HCT116 (cell line): ENCODE data around the gene TMEM181. TPM values are rescaled to one million over a fixed set of nuclear protein-coding genes. Genes with fewer than 3 reads are reported as not detected.

ENCODE experiments used
- ATAC-seq: fragments of 200-7000 bp; cut with Tn5 transposase; 2 replicates; pipeline ENCODE4 v1.9.1; 2020; ENCODE audit warnings: mild to moderate bottlenecking, moderate library complexity
- BruUV-seq: library from RNA; stranded (reverse); fragments of 400-500 nt; replicated peaks from 2 replicates; lab custom pipeline; 2021; lab: Mats Ljungman, UMichigan
- CTCF ChIA-PET: fragments of 300-600 bp; sonication (Branson Sonifier 250); formaldehyde crosslinking; loops from one replicate; lab custom pipeline; 2021; ENCODE audit warnings: antibody characterized with exemption; lab: Charles Lee
- POLR2A ChIA-PET: fragments of 300-600, 350-600 bp; sonication (Branson Sonifier 250); formaldehyde crosslinking; loops from one replicate; lab custom pipeline; 2021; ENCODE audit warnings: antibody characterized with exemption; lab: Charles Lee
- RAD21 ChIA-PET, 2 experiments: fragments of 300-600 bp; sonication (Branson Sonifier 250); formaldehyde crosslinking; loops; one replicate each; lab custom pipeline; 2023; ENCODE audit warnings: low total read pairs in 2 of 2; ENCODE audit not compliant: uncharacterized antibody in 2 of 2, unreplicated experiment in 2 of 2, low non-redundant PET in 1 of 2; lab: Charles Lee
- DNase-seq: peaks from one replicate; pipeline ENCODE4 v3.0.0-alpha.2; 2010; ENCODE audit warnings: low read depth, low spot score
- H2AFZ ChIP-seq: fragments of 200-600 bp; shearing (Covaris generic), sonication (generic); 2 replicates; pipeline ENCODE4 v1.6.1; 2017; ENCODE audit warnings: low read depth, mixed run types, mixed read lengths, antibody characterized with exemption, low read length; ENCODE audit not compliant: poor library complexity, severe bottlenecking
- H3K27ac ChIP-seq: 2 replicates; pipeline ENCODE4 v1.5.1; 2012; ENCODE audit warnings: low read depth, low read length
- H3K27me3 ChIP-seq: fragments of 200-600 bp; sonication (generic); 2 replicates; pipeline ENCODE4 v1.6.1; 2016; ENCODE audit warnings: mixed run types, low read length, mixed read lengths; ENCODE audit not compliant: insufficient read depth
- H3K36me3 ChIP-seq, 2 experiments: fragments of 200-500 bp in 1 of 2; fragments of 200-600 bp in 1 of 2; sonication (Bioruptor generic) in 1 of 2; sonication (generic) in 1 of 2; 2 replicates each; pipeline versions ENCODE4 v1.5.1 to v1.6.1; 2014 to 2016; ENCODE audit warnings: low read length in 2 of 2, inconsistent platforms in 1 of 2, mixed read lengths in 1 of 2, mixed run types in 1 of 2; ENCODE audit not compliant: insufficient read depth in 2 of 2, control insufficient read depth in 1 of 2
- H3K4me1 ChIP-seq, 2 experiments: fragments of 200-600 bp in 1 of 2; sonication (generic) in 1 of 2; 2 replicates each; pipeline versions ENCODE4 v1.5.1 to v1.6.1; 2012 to 2017; ENCODE audit warnings: low read length in 2 of 2, inconsistent platforms in 1 of 2, mild to moderate bottlenecking in 1 of 2, mixed read lengths in 1 of 2, mixed run types in 1 of 2, moderate library complexity in 1 of 2; ENCODE audit not compliant: insufficient read depth in 2 of 2, control insufficient read depth in 1 of 2
- H3K4me2 ChIP-seq: fragments of 200-600 bp; sonication (generic); 2 replicates; pipeline ENCODE4 v1.6.1; 2017; ENCODE audit warnings: mixed run types, low read length, mixed read lengths
- H3K4me3 ChIP-seq, 2 experiments: fragments of 200-600 bp in 1 of 2; sonication (generic) in 1 of 2; replicated peaks in 1 of 2; 2 replicates each; pipeline ENCODE4 v1.5.1; 2011 to 2016; ENCODE audit warnings: low read length in 2 of 2, control low read depth in 1 of 2, low read depth in 1 of 2, mild to moderate bottlenecking in 1 of 2, mixed read lengths in 1 of 2, mixed run types in 1 of 2
- H3K79me2 ChIP-seq: fragments of 200-600 bp; sonication (generic); 2 replicates; pipeline ENCODE4 v1.6.1; 2017; ENCODE audit warnings: mild to moderate bottlenecking, mixed run types, low read length, moderate library complexity, mixed read lengths; ENCODE audit not compliant: insufficient read depth
- H3K9ac ChIP-seq: fragments of 200-600 bp; sonication (generic); 2 replicates; pipeline ENCODE4 v1.6.1; 2016; ENCODE audit warnings: low read length, mixed read lengths
- H3K9me2 ChIP-seq: fragments of 200-600 bp; sonication (generic), shearing (Covaris generic); 2 replicates; pipeline ENCODE4 v1.6.1; 2017; ENCODE audit warnings: mixed run types, mild to moderate bottlenecking, moderate library complexity; ENCODE audit not compliant: insufficient read depth
- H3K9me3 ChIP-seq, 2 experiments: fragments of 200-500 bp in 1 of 2; fragments of 200-600 bp in 1 of 2; sonication (Bioruptor generic) in 1 of 2; sonication (generic) in 1 of 2; 2 replicates each; pipeline ENCODE4 v1.6.1; 2014 to 2017; ENCODE audit warnings: low read length in 2 of 2, mixed read lengths in 2 of 2, inconsistent platforms in 1 of 2, low read depth in 1 of 2, mild to moderate bottlenecking in 1 of 2, mixed run types in 1 of 2, moderate library complexity in 1 of 2; ENCODE audit not compliant: control insufficient read depth in 1 of 2, insufficient read depth in 1 of 2
- H4K20me1 ChIP-seq: fragments of 200-600 bp; sonication (generic), shearing (Covaris generic); 2 replicates; pipeline ENCODE4 v1.6.1; 2017; ENCODE audit warnings: mixed run types, mild to moderate bottlenecking, moderate library complexity; ENCODE audit not compliant: insufficient read depth
- CEBPB ChIP-seq: IDR thresholded peaks from 2 replicates; pipeline ENCODE4 v1.6.1; 2012; ENCODE audit warnings: low read depth
- ELF1 ChIP-seq: IDR thresholded peaks from 2 replicates; pipeline ENCODE4 v1.6.1; 2012; ENCODE audit warnings: low read depth, borderline replicate concordance
- FOSL1 ChIP-seq: IDR thresholded peaks from 2 replicates; pipeline ENCODE4 v1.6.1; 2012; ENCODE audit warnings: low read depth
- JUND ChIP-seq: IDR thresholded peaks from 2 replicates; pipeline ENCODE4 v1.6.1; 2012
- POLR2AphosphoS5 ChIP-seq: IDR thresholded peaks from 2 replicates; pipeline ENCODE4 v1.6.1; 2011; ENCODE audit warnings: mild to moderate bottlenecking, low read depth, low read length, moderate library complexity
- RAD21 ChIP-seq: IDR thresholded peaks from 2 replicates; pipeline ENCODE4 v1.6.1; 2012; ENCODE audit warnings: low read depth, mild to moderate bottlenecking
- SIN3A ChIP-seq: IDR thresholded peaks from 2 replicates; pipeline ENCODE4 v1.6.1; 2012; ENCODE audit warnings: low read depth
- SP1 ChIP-seq: IDR thresholded peaks from 2 replicates; pipeline ENCODE4 v1.6.1; 2012; ENCODE audit warnings: low read depth
- YY1 ChIP-seq: IDR thresholded peaks from 2 replicates; pipeline ENCODE4 v1.6.1; 2011; ENCODE audit warnings: low read length, low read depth, moderate library complexity, mild to moderate bottlenecking; ENCODE audit not compliant: insufficient replicate concordance; ENCODE audit errors: extremely low read depth
- ZFX ChIP-seq: fragments of 450-650 bp; IDR thresholded peaks from 2 replicates; pipeline ENCODE4 v1.6.1; 2017
- intact Hi-C: fragments of 100-400 bp; cut with micrococcal nuclease; formaldehyde crosslinking; loops from 2 replicates; pipeline ENCODE4 v1.10.0; 2022
- total RNA-seq: library from RNA; stranded (reverse); gene quantifications from one replicate; pipeline ENCODE4 v1.2.1, GENCODE V29; 2021; ENCODE audit not compliant: unreplicated experiment
- TF ChIP-seq, protein P1 (sequence below), 3 experiments: fragments of 200-600 bp in 1 of 3; sonication (generic) in 1 of 3; IDR thresholded peaks in 2 of 3; conservative IDR thresholded peaks in 1 of 3; 2 replicates each; pipeline ENCODE4 v1.5.1; 2012 to 2017; ENCODE audit warnings: low read depth in 2 of 3, low read length in 2 of 3, antibody characterized with exemption in 1 of 3, borderline replicate concordance in 1 of 3, control low read depth in 1 of 3, mild to moderate bottlenecking in 1 of 3, mixed read lengths in 1 of 3, mixed run types in 1 of 3, moderate library complexity in 1 of 3; ENCODE audit not compliant: insufficient read depth in 1 of 3
- TF ChIP-seq, protein P2 (sequence below): IDR thresholded peaks from 2 replicates; pipeline ENCODE4 v1.6.1; 2012

Gene TMEM181
- total RNA-seq, 1 experiment from 2014 or later, result 34.4 TPM

DNA sequence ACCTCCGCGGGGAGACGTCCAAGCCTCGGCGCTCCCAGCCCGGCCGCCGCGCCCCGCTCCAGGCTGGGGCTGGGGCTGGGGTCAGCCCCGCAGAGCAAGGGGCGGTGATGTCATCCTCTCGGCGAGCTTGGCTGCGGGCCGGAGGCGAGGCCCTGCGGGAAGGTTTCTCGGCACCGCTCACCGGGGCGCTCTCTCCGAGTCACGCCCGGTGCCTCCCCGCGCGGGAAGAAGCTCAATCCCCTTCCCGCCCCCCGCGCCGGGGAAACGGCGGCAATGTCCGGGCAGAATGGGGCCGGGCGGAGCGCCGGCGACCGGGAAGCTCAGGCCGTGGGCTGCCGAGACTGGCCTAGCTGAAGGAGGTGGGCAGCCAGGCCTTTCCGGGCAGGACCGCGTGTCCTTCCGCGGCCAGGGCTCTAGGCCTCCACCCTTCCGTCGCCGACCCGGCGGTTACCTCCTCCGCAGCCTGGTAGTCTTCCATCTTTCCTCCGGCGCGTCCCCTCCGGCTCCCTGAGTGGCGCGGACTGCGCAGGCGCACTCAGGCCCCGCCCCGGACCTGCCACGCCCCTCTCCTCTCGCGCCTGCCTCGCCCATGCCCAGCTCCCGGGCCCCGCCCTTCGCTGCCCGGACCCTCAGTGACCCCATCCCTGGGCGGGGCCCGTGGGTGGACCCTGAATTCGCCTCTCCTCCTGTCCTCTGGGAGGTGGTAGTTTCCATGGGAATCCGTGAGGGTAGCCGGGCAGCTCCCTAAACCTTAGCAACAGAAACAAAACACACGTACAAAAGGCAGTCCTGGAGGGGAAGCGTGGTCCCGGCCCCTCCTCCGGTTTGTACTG is 84.6 kb downstream of the TMEM181 start, which contains the start of gene DYNLT1 (continued):
- TF ChIP-seq, protein P1, sequence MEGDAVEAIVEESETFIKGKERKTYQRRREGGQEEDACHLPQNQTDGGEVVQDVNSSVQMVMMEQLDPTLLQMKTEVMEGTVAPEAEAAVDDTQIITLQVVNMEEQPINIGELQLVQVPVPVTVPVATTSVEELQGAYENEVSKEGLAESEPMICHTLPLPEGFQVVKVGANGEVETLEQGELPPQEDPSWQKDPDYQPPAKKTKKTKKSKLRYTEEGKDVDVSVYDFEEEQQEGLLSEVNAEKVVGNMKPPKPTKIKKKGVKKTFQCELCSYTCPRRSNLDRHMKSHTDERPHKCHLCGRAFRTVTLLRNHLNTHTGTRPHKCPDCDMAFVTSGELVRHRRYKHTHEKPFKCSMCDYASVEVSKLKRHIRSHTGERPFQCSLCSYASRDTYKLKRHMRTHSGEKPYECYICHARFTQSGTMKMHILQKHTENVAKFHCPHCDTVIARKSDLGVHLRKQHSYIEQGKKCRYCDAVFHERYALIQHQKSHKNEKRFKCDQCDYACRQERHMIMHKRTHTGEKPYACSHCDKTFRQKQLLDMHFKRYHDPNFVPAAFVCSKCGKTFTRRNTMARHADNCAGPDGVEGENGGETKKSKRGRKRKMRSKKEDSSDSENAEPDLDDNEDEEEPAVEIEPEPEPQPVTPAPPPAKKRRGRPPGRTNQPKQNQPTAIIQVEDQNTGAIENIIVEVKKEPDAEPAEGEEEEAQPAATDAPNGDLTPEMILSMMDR (IDR thresholded peaks at IDR 0.05 in 2 of 3, conservative IDR thresholded peaks at IDR 0.05 in 1 of 3; ENCODE audit: borderline replicate concordance in 1 of 3, insufficient read depth in 1 of 3, low read depth in 2 of 3, low read length in 2 of 3), result no peak
- TF ChIP-seq ZFX (peak; percentile 87), JUND (no peak), SP1 (no peak), YY1 (peak; percentile 56)

DNA sequence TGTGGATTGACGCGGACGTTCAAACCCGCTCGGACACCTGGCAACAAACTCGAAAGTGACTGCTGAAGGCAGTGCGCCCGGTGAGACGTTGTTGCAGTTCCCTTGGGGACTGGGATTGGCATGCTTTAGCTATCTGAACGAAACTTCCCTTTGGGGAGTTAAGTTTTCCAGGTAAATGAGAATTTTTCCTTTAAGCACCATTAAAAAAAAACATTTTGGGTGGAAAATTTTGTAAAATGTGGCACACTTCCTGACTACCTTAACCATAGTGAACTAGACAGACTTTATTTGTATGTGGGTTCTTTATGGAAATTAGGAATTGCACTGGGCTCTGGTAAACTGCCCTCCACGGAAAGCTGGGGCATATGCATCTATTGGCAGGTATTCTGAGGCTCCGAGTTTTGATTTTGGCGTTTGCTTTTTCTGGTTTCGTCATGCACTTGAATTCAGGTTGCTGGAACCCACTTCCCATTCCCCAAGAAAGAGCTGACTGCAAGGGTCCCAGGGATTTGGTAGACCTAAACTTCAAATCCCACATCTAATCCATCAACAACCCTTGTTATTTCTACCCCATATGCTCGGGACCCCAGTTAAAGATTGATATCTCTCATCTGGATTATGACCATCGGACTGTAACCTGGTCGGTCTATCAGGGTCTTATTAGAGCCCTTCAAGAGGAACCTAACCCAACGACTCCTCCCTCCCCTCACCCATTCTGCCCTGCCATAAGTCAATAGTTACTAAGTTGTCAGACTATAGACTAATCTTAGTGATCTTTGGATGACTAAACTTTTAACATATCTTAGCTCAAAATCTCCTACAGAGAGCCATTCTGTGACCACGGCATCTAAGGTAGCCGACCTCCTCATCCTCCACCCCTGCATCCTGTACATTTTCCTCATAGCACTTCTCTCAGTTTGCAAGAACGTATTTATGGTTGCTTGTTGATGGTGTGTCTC is 85.5 kb downstream of the TMEM181 start:
- Histone ChIP-seq H3K4me1 (peaks cover 65 to 80% of the 10 kb centered on the region in 2 experiments), H4K20me1 (no peaks in the 10 kb centered on the region), H3K4me2 (peak overlapping the region; percentile 89), H3K9me2 (no peaks in the 10 kb centered on the region), H3K36me3 (peaks cover 0 to 4% of the 10 kb centered on the region in 2 experiments; a peak in 2 of 4 replicates), H3K9ac (peak overlapping the region; percentile 97), H3K79me2 (peaks cover 58% of the 10 kb centered on the region), H3K27me3 (no peaks in the 10 kb centered on the region), H3K27ac (peak overlapping the region; percentile 97), H3K9me3 (no peaks in the 10 kb centered on the region), H2AFZ (no peak overlapping the region), H3K4me3 (peak overlapping the region; percentile 89 to 91)
- DNase-seq (no peak), ATAC-seq (no peak)
- intact Hi-C loops, result loop anchor here (10.0 kb wide), 1 partner anchor 349 kb away; no protein-coding TSS in a partner anchor
- CTCF ChIA-PET, result interaction anchor here (1.0 to 3.4 kb wide), 6 partner anchors 15 to 431 kb away, joined by 3 to 12 read pairs (median 8); no protein-coding TSS in a partner anchor
- RAD21 ChIA-PET, result interaction anchor here in 1 of 2 experiments (1.1 to 1.2 kb wide), 2 partner anchors 27 to 45 kb away, joined by 4 to 5 read pairs; no protein-coding TSS in a partner anchor
- POLR2A ChIA-PET, result interaction anchor here (0.6 to 2.3 kb wide), 7 partner anchors 27 to 424 kb away, joined by 3 to 9 read pairs (median 3); no protein-coding TSS in a partner anchor
- TSS peak; percentile 86 for BruUV-seq
- TF ChIP-seq RAD21 (no peak), POLR2AphosphoS5 (no peak), ELF1 (no peak), FOSL1 (no peak), SIN3A (no peak), CEBPB (no peak)
- TF ChIP-seq, protein P1 (IDR thresholded peaks at IDR 0.05 in 2 of 3, conservative IDR thresholded peaks at IDR 0.05 in 1 of 3; ENCODE audit: borderline replicate concordance in 1 of 3, insufficient read depth in 1 of 3, low read depth in 2 of 3, low read length in 2 of 3), result no peak
- TF ChIP-seq, protein P2, sequence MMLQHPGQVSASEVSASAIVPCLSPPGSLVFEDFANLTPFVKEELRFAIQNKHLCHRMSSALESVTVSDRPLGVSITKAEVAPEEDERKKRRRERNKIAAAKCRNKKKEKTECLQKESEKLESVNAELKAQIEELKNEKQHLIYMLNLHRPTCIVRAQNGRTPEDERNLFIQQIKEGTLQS, result no peak
